Thymus (tissue), 11 donors: Measurements from ENCODE around the gene PLA2G2D. TPM values are rescaled to one million over a fixed set of nuclear protein-coding genes. Genes with fewer than 3 reads are reported as not detected.
A peak's percentile ranks its signal among the peaks of the same experiment; 100 is the strongest.

Source experiments
- DNase-seq, 9 donors: peaks; one replicate each; pipeline ENCODE4 v3.0.0-alpha.2; 2013; ENCODE audit warnings: low spot score in 9 of 9, low read depth in 6 of 9, missing footprints in 1 of 9
- H3K27ac ChIP-seq, 2 donors: one replicate each; pipeline ENCODE4 v1.5.1; 2013; ENCODE audit warnings: control low read depth in 1 of 2, low read depth in 1 of 2, low read length in 1 of 2, mild to moderate bottlenecking in 1 of 2, moderate library complexity in 1 of 2
- H3K27me3 ChIP-seq, 2 donors: one replicate each; pipeline ENCODE4 v1.5.1; 2013; ENCODE audit warnings: low read length in 1 of 2; ENCODE audit not compliant: control insufficient read depth in 2 of 2, insufficient read depth in 1 of 2
- H3K36me3 ChIP-seq, 2 donors: one replicate each; pipeline ENCODE4 v1.5.1; 2013; ENCODE audit warnings: low read length in 1 of 2, mild to moderate bottlenecking in 1 of 2, moderate library complexity in 1 of 2; ENCODE audit not compliant: control insufficient read depth in 2 of 2, insufficient read depth in 2 of 2
- H3K4me1 ChIP-seq, 2 donors: one replicate each; pipeline ENCODE4 v1.5.1; 2013; ENCODE audit warnings: low read length in 2 of 2; ENCODE audit not compliant: control insufficient read depth in 2 of 2, insufficient read depth in 2 of 2
- H3K4me3 ChIP-seq, 2 donors: one replicate each; pipeline ENCODE4 v1.5.1; 2013; ENCODE audit warnings: low read length in 2 of 2, control low read depth in 1 of 2, mild to moderate bottlenecking in 1 of 2
- H3K9me3 ChIP-seq, 2 donors: one replicate each; pipeline ENCODE4 v1.5.1; 2013; ENCODE audit warnings: low read length in 1 of 2, mild to moderate bottlenecking in 1 of 2; ENCODE audit not compliant: control insufficient read depth in 2 of 2, insufficient read depth in 1 of 2
- WGBS: extraction: QIAGEN DNeasy Blood & Tissue Kit; methylation state at CpG from one replicate; pipeline ENCODE4 v1.1.7; 2013; 5-methylcytosine and 5-hydroxymethylcytosine counted together
- polyA plus RNA-seq: library from polyadenylated mRNA; stranded (reverse); fragments of 200-250 nt; gene quantifications from one replicate; pipeline ENCODE4 v1.2.3, GENCODE V29; 2013
- total RNA-seq: library from RNA; stranded (reverse); fragments of 120-200 nt; gene quantifications from one replicate; pipeline ENCODE4 v1.2.4, GENCODE V29; 2013
- donor health status: healthy.

PLA2G2D gene
- total and polyA plus RNA-seq, 2 donors: 0.52 to 1.6 TPM

DNA sequence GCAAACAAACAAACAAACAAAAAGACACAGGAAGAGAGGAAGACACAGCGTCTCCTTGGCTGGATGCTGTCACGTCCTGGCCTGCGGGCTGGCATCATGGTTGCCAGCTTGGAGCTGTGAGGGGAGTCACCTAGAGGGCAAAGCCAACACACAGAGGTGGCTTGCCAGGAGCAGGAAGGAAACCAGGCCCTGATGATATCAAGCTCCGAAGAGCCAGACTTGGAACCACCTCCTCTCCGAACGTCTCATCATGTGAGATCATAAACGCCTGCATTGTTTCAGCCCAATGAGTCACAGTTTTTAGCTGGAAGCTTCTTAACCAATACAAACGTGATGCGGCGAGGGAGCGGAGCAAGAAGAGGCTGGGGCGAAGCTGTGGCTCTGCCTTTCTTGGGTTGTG, 8.7 kb downstream of the PLA2G2D start:
- 90% methylated on average over 12 of the region's 12 CpGs for WGBS
- H3K27ac ChIP-seq: no peak overlapping the region

DNA sequence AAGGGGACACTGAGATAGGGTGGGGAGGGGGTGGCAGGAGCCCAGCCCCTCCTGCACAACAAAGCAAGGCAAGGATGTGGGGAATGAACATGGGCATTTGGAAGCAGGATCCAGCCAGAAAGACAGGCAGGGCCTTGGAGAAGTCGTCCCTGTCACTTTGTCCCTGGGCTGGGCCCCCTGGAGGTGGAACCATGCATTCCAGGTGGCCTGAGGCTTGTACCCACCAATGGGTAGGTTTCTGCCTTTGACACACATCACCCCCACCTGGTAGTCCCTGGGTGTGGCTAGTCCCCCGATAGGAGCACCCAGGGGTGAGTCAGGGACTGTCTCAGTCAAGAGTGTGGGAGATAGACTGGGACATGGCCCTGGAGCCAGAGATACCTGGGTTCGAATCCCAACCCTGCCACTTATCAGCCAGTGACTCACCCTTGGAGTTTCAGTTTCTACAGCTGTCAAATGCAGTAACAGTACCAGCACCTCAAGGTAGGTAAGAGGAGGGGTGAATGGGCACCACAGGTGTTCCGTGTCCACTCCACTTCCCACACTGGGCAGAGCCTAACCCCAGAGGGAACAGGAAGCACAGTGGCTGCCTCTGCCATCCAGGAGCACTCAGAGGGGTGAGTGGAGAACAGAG, 10.0 kb downstream of the PLA2G2D start:
- H3K4me3 ChIP-seq: no peak overlapping the region
- no peaks in the 10 kb centered on the region for H3K27me3 ChIP-seq
- no peaks in the 10 kb centered on the region for H3K9me3 ChIP-seq
- DNase-seq: no peak
- H3K36me3 ChIP-seq: no peaks in the 10 kb centered on the region
- no peak overlapping the region for H3K27ac ChIP-seq
- H3K4me1 ChIP-seq: no peaks in the 10 kb centered on the region
- WGBS: 89% methylated on average over 4 of the region's 4 CpGs

More for the DNA sequence above, 8.7 kb downstream of the PLA2G2D start:
- Histone ChIP-seq H3K4me1 (no peaks in the 10 kb centered on the region), H3K4me3 (no peak overlapping the region), H3K9me3 (no peaks in the 10 kb centered on the region), H3K27me3 (no peaks in the 10 kb centered on the region), H3K36me3 (no peaks in the 10 kb centered on the region)
- DNase-seq: no peak

- no peak for DNase-seq
- Histone ChIP-seq H3K27ac (no peak overlapping the region), H3K4me3 (no peak overlapping the region), H3K4me1 (no peaks in the 10 kb centered on the region), H3K27me3 (no peaks in the 10 kb centered on the region), H3K9me3 (no peaks in the 10 kb centered on the region), H3K36me3 (no peaks in the 10 kb centered on the region)
- 66% methylated on average over 5 of the region's 5 CpGs for WGBS
Measured at GRCh38 chr1:20108366-20109123, 10.8 kb downstream of the PLA2G2D start.

- no peaks in the 10 kb centered on the region for H3K4me1 ChIP-seq
- 83% methylated on average over 4 of the region's 4 CpGs for WGBS
- no peak for DNase-seq
- no peaks in the 10 kb centered on the region for H3K9me3 ChIP-seq
- no peaks in the 10 kb centered on the region for H3K36me3 ChIP-seq
- H3K27ac ChIP-seq: peak overlapping the region in 1 of 2 donors; percentile 18
- H3K27me3 ChIP-seq: no peaks in the 10 kb centered on the region
- no peak overlapping the region for H3K4me3 ChIP-seq
Measured at GRCh38 chr1:20107796-20108195, 11.5 kb downstream of the PLA2G2D start.

DNA sequence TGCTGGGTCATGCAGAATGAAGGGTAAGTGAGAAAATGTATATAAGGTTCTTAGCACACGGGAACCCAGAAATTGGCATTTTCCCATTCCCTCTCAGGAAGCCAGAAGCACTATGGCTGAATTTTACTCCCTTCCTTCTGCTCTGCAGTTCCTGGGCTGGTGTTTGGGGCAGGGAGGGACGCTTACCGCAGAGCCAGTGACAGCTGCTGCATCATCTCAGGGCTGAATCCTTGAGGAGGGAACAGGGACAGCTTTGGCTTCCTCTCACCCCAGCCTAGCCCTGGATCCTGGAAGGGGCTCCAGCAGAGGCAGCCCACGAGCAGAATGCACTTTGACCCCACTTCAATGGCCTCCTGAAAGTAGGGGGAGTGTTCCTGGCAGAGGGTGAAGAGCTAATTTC, 12.0 kb downstream of the PLA2G2D start:
- 77% methylated on average over 4 of the region's 4 CpGs for WGBS
- no peaks in the 10 kb centered on the region for H3K27me3 ChIP-seq

DNA sequence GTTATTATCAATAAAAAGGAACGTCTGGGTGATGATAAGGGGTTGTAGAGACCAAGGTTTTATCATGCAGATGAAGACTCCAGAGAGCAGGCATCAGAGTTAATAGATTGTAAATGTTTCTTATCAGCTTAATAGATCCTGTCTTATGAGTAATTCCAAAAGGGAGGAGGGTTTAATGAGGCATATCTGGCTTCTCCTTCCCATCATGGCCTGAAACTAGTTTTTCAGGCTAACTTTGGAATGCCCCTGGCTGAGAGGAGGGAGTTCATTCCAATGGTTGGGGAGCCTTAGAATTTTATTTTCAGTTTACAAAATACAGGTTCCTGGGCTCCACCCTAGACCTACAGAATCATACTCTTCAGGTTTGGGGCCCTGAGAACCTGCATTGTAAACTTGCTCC, 13.5 kb downstream of the PLA2G2D start:
- Histone ChIP-seq H3K9me3 (no peaks in the 10 kb centered on the region), H3K27ac (no peak overlapping the region), H3K4me1 (no peaks in the 10 kb centered on the region), H3K27me3 (no peaks in the 10 kb centered on the region), H3K4me3 (no peak overlapping the region), H3K36me3 (no peaks in the 10 kb centered on the region)
- 73% methylated on average over 1 of the region's 1 CpG for WGBS
- no peak for DNase-seq

More for the DNA sequence above, 12.0 kb downstream of the PLA2G2D start:
- H3K4me1 ChIP-seq: no peaks in the 10 kb centered on the region
- H3K4me3 ChIP-seq: no peak overlapping the region
- H3K9me3 ChIP-seq: no peaks in the 10 kb centered on the region
- no peaks in the 10 kb centered on the region for H3K36me3 ChIP-seq
- H3K27ac ChIP-seq: peak overlapping the region in 1 of 2 donors; percentile 18
- no peak for DNase-seq

DNA sequence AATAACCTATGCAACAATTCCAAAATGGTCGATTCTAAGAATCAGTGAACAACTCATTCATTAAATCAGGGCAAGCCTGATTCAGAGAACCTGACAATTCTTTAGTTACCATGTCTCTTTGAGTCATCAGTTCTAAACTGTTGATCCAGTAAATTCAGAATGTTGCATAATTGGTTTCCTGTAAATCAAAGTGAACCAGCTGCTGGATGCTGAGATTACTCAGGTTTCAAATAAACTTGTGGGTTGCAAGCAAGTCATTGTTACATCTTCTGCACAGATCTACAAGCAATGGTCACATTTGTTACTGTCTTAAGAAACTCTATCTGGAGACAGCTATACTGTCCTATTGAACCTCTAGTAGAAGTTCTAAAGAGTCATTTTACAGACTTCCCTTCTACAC, 16.5 kb downstream of the PLA2G2D start:
- H3K9me3 ChIP-seq: no peaks in the 10 kb centered on the region
- no peak overlapping the region for H3K27ac ChIP-seq
- no peaks in the 10 kb centered on the region for H3K36me3 ChIP-seq
- DNase-seq: peak in 1 of 9 donors; percentile 7
- no peaks in the 10 kb centered on the region for H3K4me1 ChIP-seq
- H3K4me3 ChIP-seq: no peak overlapping the region
- 90% methylated on average over 1 of the region's 1 CpG for WGBS
- no peaks in the 10 kb centered on the region for H3K27me3 ChIP-seq

DNA sequence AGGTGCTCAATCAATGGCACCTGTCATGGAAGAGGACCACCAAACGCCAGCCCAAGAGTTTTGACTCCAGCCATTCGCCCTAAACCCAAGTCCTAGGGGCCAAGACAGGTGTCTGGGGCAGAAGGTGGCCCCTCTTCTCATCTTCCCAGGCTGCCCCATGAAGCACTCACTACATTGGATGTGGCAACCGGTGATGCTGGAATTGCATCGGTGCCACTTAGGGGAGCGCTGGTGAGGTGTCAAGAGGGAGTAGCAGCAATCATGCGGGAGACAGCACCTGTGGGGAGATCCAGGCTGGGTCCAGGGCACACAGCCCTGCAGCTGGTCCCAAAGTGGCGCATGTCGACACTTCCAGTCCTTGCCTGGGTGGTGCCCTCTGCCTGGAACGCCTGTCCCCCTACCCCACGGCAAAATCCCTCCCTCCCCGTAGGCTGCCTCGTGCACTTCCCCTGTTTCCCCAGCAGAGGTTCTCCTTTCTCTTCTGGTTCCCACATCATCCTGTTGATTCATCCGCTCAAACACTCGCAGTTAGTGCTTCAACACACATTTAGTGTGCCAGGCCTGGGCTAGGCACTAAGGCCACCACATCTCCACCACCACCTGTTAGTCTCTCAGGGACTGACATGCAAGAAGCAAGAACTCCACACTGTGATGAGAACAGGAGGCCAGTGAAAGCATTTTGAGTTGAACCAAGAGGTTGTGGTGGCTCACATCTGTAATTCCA, 18.5 kb downstream of the PLA2G2D start:
- 48% methylated on average over 14 of the region's 14 CpGs for WGBS
- Histone ChIP-seq H3K27ac (no peak overlapping the region), H3K4me3 (no peak overlapping the region), H3K4me1 (no peaks in the 10 kb centered on the region), H3K9me3 (no peaks in the 10 kb centered on the region), H3K27me3 (no peaks in the 10 kb centered on the region), H3K36me3 (no peaks in the 10 kb centered on the region)
- peak in 1 of 9 donors; percentile 3 for DNase-seq

- WGBS: 59% methylated on average over 3 of the region's 3 CpGs
- H3K4me1 ChIP-seq: no peaks in the 10 kb centered on the region
- H3K27ac ChIP-seq: no peak overlapping the region
- no peak overlapping the region for H3K4me3 ChIP-seq
- H3K36me3 ChIP-seq: no peaks in the 10 kb centered on the region
- no peaks in the 10 kb centered on the region for H3K9me3 ChIP-seq
- DNase-seq: no peak
- H3K27me3 ChIP-seq: no peaks in the 10 kb centered on the region
Measured at GRCh38 chr1:20099533-20099932, 19.8 kb downstream of the PLA2G2D start.
